Measurements from ENCODE around the gene DDX23. TPM values are rescaled to one million over a fixed set of nuclear protein-coding genes. Genes with fewer than 3 reads are reported as not detected.

The DDX23 gene
- polyA plus RNA-seq, 2 of the 4 experiments (the other 2 are of a cell fraction): 116 to 132 TPM

DNA sequence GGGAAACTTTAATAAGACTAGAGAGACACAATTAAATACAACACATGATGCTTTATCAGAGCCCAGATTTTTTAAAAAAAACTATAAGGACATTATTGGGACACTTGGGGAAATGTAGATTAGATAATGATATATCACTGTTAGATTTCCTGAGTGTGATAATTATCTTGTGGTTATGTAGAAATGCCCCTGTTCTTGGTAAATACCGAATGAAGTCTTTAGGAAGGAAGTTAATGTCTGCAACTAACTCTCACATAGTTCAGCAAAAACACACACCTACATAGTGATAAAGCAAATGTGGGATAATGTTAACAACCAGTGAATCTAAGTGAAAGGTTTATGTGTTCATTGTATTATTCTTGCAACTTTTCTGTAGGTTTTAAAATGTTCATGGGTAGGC, 48.3 kb downstream of the DDX23 start:
- ChIA-PET POLR2A (no interaction called here), CTCF (interaction anchor here (1.2 to 18.3 kb wide), 4 partner anchors 8 to 53 kb away, joined by 3 to 265 read pairs (median 114); partner anchors contain the start of gene CACNB3)
- H3K9me3 ChIP-seq: no peaks in the 10 kb centered on the region
- peak; percentile 43 for FAIRE-seq
- TF ChIP-seq, protein P1, sequence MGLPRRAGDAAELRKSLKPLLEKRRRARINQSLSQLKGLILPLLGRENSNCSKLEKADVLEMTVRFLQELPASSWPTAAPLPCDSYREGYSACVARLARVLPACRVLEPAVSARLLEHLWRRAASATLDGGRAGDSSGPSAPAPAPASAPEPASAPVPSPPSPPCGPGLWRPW (IDR thresholded peaks at IDR 0.05): no peak
- no peak for TF ChIP-seq PHF8 (IDR thresholded peaks at IDR 0.05; ENCODE audit: borderline replicate concordance, low read depth)
- TF ChIP-seq HEYL (CRISPR knock-in tag; IDR thresholded peaks at IDR 0.05): no peak
- no peak for TF ChIP-seq MYC (IDR thresholded peaks at IDR 0.05; ENCODE audit: borderline replicate concordance, low read length)
- no peak for TF ChIP-seq GATA3 (IDR thresholded peaks at IDR 0.05; ENCODE audit: borderline replicate concordance)
- no peak for TF ChIP-seq JUN (IDR thresholded peaks at IDR 0.05)
- TF ChIP-seq BHLHE40 (IDR thresholded peaks at IDR 0.05; ENCODE audit: low read depth, low read length): no peak
- TF ChIP-seq RFX5 (IDR thresholded peaks at IDR 0.05): no peak
- TF ChIP-seq, protein P2, sequence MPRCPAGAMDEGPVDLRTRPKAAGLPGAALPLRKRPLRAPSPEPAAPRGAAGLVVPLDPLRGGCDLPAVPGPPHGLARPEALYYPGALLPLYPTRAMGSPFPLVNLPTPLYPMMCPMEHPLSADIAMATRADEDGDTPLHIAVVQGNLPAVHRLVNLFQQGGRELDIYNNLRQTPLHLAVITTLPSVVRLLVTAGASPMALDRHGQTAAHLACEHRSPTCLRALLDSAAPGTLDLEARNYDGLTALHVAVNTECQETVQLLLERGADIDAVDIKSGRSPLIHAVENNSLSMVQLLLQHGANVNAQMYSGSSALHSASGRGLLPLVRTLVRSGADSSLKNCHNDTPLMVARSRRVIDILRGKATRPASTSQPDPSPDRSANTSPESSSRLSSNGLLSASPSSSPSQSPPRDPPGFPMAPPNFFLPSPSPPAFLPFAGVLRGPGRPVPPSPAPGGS (IDR thresholded peaks at IDR 0.05): no peak
- TF ChIP-seq, protein P3, sequence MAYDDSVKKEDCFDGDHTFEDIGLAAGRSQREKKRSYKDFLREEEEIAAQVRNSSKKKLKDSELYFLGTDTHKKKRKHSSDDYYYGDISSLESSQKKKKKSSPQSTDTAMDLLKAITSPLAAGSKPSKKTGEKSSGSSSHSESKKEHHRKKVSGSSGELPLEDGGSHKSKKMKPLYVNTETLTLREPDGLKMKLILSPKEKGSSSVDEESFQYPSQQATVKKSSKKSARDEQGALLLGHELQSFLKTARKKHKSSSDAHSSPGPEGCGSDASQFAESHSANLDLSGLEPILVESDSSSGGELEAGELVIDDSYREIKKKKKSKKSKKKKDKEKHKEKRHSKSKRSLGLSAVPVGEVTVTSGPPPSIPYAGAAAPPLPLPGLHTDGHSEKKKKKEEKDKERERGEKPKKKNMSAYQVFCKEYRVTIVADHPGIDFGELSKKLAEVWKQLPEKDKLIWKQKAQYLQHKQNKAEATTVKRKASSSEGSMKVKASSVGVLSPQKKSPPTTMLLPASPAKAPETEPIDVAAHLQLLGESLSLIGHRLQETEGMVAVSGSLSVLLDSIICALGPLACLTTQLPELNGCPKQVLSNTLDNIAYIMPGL (CRISPR knock-in tag; IDR thresholded peaks at IDR 0.05; ENCODE audit: borderline replicate concordance): no peak
- TF ChIP-seq, protein P4, sequence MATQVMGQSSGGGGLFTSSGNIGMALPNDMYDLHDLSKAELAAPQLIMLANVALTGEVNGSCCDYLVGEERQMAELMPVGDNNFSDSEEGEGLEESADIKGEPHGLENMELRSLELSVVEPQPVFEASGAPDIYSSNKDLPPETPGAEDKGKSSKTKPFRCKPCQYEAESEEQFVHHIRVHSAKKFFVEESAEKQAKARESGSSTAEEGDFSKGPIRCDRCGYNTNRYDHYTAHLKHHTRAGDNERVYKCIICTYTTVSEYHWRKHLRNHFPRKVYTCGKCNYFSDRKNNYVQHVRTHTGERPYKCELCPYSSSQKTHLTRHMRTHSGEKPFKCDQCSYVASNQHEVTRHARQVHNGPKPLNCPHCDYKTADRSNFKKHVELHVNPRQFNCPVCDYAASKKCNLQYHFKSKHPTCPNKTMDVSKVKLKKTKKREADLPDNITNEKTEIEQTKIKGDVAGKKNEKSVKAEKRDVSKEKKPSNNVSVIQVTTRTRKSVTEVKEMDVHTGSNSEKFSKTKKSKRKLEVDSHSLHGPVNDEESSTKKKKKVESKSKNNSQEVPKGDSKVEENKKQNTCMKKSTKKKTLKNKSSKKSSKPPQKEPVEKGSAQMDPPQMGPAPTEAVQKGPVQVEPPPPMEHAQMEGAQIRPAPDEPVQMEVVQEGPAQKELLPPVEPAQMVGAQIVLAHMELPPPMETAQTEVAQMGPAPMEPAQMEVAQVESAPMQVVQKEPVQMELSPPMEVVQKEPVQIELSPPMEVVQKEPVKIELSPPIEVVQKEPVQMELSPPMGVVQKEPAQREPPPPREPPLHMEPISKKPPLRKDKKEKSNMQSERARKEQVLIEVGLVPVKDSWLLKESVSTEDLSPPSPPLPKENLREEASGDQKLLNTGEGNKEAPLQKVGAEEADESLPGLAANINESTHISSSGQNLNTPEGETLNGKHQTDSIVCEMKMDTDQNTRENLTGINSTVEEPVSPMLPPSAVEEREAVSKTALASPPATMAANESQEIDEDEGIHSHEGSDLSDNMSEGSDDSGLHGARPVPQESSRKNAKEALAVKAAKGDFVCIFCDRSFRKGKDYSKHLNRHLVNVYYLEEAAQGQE (IDR thresholded peaks at IDR 0.05): no peak
- no peak for TF ChIP-seq FOXS1 (CRISPR knock-in tag; IDR thresholded peaks at IDR 0.05)
- no peak for TF ChIP-seq KDM1A (IDR thresholded peaks at IDR 0.05; ENCODE audit: low read depth)
- no peak for TF ChIP-seq EHMT2 (IDR thresholded peaks at IDR 0.05; ENCODE audit: low read depth)
- 47% methylated on average over 1 of the region's 1 CpG for WGBS (ENCODE audit: missing lambda C conversion rate)
- no peaks in the 10 kb centered on the region for H3K4me1 ChIP-seq
- DNase-seq (ENCODE audit: low read depth in 1 of 2, low spot score in 1 of 2): no peak
- H3K4me3 ChIP-seq: no peak overlapping the region
- no peak overlapping the region for H3K4me2 ChIP-seq
- no peak overlapping the region for H3K27ac ChIP-seq
- no peak for ATAC-seq

DNA sequence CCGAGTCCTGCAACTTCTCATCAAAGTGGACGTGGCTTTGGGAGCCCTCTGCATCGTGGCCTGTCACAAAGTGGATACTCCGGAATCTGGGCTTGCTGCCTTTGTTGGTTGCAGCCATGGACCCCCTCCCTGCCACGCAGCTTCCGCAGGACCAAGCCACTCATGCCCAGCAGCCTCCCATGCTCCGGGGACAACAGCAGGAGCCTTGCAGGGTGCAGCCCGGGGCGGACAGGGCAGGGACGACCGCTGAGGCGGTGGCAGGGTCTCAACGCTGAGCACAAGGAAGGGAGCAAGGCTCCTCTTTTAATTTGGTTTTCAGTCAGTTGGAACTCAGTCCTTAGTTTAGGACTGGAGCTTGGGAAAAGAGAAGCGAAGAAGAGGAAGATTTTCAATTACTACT, 51.0 kb downstream of the DDX23 start:
- Histone ChIP-seq H3K27ac (no peak overlapping the region), H3K4me1 (no peaks in the 10 kb centered on the region), H3K4me2 (no peak overlapping the region), H3K4me3 (no peak overlapping the region), H3K9me3 (no peaks in the 10 kb centered on the region)
- ATAC-seq: peak in 1 of 2 experiments; percentile 9; a peak in 2 of 6 replicates
- FAIRE-seq: no peak
- no peak for DNase-seq (ENCODE audit: low read depth in 1 of 2, low spot score in 1 of 2)
- CTCF ChIA-PET: interaction anchor here (0.7 to 18.3 kb wide), 5 partner anchors 12 to 63 kb away, joined by 4 to 265 read pairs (median 5); partner anchors contain the start of gene CACNB3
- 72% methylated on average over 12 of the region's 14 CpGs for WGBS (ENCODE audit: missing lambda C conversion rate)
- TF ChIP-seq JUNB (IDR thresholded peaks at IDR 0.05) (no peak), RCOR1 (IDR thresholded peaks at IDR 0.05; ENCODE audit: low read depth, low read length) (no peak), HDAC2 (IDR thresholded peaks at IDR 0.05) (no peak), NPAS2 (CRISPR knock-in tag; IDR thresholded peaks at IDR 0.05; ENCODE audit: borderline replicate concordance) (no peak), HOXB5 (CRISPR knock-in tag; IDR thresholded peaks at IDR 0.05) (no peak), POLR2AphosphoS2 (conservative IDR thresholded peaks at IDR 0.05; ENCODE audit: low read length) (no peak), ZNF302 (CRISPR knock-in tag; IDR thresholded peaks at IDR 0.05) (no peak), CBX2 (IDR thresholded peaks at IDR 0.05; ENCODE audit: borderline replicate concordance, low read depth) (no peak), CEBPB (IDR thresholded peaks at IDR 0.05) (no peak)
- TF ChIP-seq, protein P5, sequence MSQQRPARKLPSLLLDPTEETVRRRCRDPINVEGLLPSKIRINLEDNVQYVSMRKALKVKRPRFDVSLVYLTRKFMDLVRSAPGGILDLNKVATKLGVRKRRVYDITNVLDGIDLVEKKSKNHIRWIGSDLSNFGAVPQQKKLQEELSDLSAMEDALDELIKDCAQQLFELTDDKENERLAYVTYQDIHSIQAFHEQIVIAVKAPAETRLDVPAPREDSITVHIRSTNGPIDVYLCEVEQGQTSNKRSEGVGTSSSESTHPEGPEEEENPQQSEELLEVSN (IDR thresholded peaks at IDR 0.05; ENCODE audit: borderline replicate concordance, low read depth): no peak
- TF ChIP-seq, protein P6, sequence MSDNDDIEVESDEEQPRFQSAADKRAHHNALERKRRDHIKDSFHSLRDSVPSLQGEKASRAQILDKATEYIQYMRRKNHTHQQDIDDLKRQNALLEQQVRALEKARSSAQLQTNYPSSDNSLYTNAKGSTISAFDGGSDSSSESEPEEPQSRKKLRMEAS (IDR thresholded peaks at IDR 0.05): no peak
- TF ChIP-seq, protein P7, sequence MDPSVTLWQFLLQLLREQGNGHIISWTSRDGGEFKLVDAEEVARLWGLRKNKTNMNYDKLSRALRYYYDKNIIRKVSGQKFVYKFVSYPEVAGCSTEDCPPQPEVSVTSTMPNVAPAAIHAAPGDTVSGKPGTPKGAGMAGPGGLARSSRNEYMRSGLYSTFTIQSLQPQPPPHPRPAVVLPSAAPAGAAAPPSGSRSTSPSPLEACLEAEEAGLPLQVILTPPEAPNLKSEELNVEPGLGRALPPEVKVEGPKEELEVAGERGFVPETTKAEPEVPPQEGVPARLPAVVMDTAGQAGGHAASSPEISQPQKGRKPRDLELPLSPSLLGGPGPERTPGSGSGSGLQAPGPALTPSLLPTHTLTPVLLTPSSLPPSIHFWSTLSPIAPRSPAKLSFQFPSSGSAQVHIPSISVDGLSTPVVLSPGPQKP (IDR thresholded peaks at IDR 0.05; ENCODE audit: low read depth, low read length): no peak
- TF ChIP-seq, protein P2 (IDR thresholded peaks at IDR 0.05): no peak
- POLR2A ChIA-PET: interaction anchor here (0.7 kb wide), 1 partner anchor 10 kb away, joined by 3 read pairs; no protein-coding TSS in a partner anchor
